Mesenchymal stem cell (in vitro differentiated cells and primary cell): ENCODE data around the gene COL16A1.

Source experiments
- DNase-seq: peaks from one replicate; pipeline ENCODE4 v3.0.0-alpha.2; 2013
- H2AFZ ChIP-seq: one replicate; pipeline ENCODE4 v1.6.1; 2013; ENCODE audit warnings: low read depth, mild to moderate bottlenecking, control low read depth, inconsistent platforms, low read length, moderate library complexity
- H2AK5ac ChIP-seq: 2 replicates; pipeline ENCODE4 v1.6.1; 2013; ENCODE audit warnings: low read length, moderate library complexity, mild to moderate bottlenecking, inconsistent platforms; ENCODE audit not compliant: severe bottlenecking
- H2BK120ac ChIP-seq: one replicate; pipeline ENCODE4 v1.6.1; 2013; ENCODE audit warnings: low read depth, mild to moderate bottlenecking, inconsistent platforms, low read length, moderate library complexity
- H2BK12ac ChIP-seq, 2 experiments: one replicate each; pipeline ENCODE4 v1.6.1; 2013; ENCODE audit warnings: inconsistent platforms in 2 of 2, low read length in 2 of 2, mild to moderate bottlenecking in 2 of 2, moderate library complexity in 2 of 2, control low read depth in 1 of 2
- H2BK15ac ChIP-seq: one replicate; pipeline ENCODE4 v1.6.1; 2013; ENCODE audit warnings: mild to moderate bottlenecking, low read depth, inconsistent platforms; ENCODE audit not compliant: poor library complexity, severe bottlenecking
- H2BK5ac ChIP-seq: 2 replicates; pipeline ENCODE4 v1.6.1; 2013; ENCODE audit warnings: low read depth, mild to moderate bottlenecking, low read length, control low read depth, inconsistent platforms; ENCODE audit not compliant: poor library complexity, severe bottlenecking
- H3K14ac ChIP-seq, 2 experiments: one replicate each; pipeline ENCODE4 v1.6.1; 2013; ENCODE audit warnings: inconsistent platforms in 2 of 2, low read length in 2 of 2, control low read depth in 1 of 2, mild to moderate bottlenecking in 1 of 2, moderate library complexity in 1 of 2
- H3K18ac ChIP-seq, 2 experiments: one replicate each; pipeline ENCODE4 v1.6.1; 2013; ENCODE audit warnings: inconsistent platforms in 2 of 2, low read length in 2 of 2, control low read depth in 1 of 2, low read depth in 1 of 2, mild to moderate bottlenecking in 1 of 2
- H3K23ac ChIP-seq, 2 experiments: one replicate each; pipeline ENCODE4 v1.6.1; 2013; ENCODE audit warnings: inconsistent platforms in 2 of 2, low read length in 2 of 2, mild to moderate bottlenecking in 2 of 2, moderate library complexity in 2 of 2, control low read depth in 1 of 2
- H3K27ac ChIP-seq: 2 replicates; pipeline ENCODE4 v1.5.1; 2013; ENCODE audit warnings: mild to moderate bottlenecking, moderate library complexity, low read length, control low read depth, inconsistent platforms; ENCODE audit not compliant: poor library complexity, severe bottlenecking
- H3K27me3 ChIP-seq, 2 experiments: 2 replicates each; pipeline versions ENCODE4 v1.6.1 to v1.7.0; 2013; ENCODE audit warnings: low read length in 2 of 2, mild to moderate bottlenecking in 2 of 2, moderate library complexity in 2 of 2, control low read depth in 1 of 2, inconsistent platforms in 1 of 2; ENCODE audit not compliant: control insufficient read depth in 1 of 2, insufficient read depth in 1 of 2
- H3K36me3 ChIP-seq, 2 experiments: 2 replicates each; pipeline versions ENCODE4 v1.6.1 to v1.7.0; 2013; ENCODE audit warnings: low read length in 2 of 2, control low read depth in 1 of 2, inconsistent platforms in 1 of 2, low read depth in 1 of 2, mild to moderate bottlenecking in 1 of 2; ENCODE audit not compliant: insufficient read depth in 2 of 2, control insufficient read depth in 1 of 2
- H3K4ac ChIP-seq, 2 experiments: one replicate each; pipeline ENCODE4 v1.6.1; 2013; ENCODE audit warnings: inconsistent platforms in 2 of 2, low read length in 2 of 2, mild to moderate bottlenecking in 2 of 2, moderate library complexity in 2 of 2, control low read depth in 1 of 2, low read depth in 1 of 2
- H3K4me1 ChIP-seq: 2 replicates; pipeline ENCODE4 v1.6.1; 2013; ENCODE audit warnings: low read depth, low read length, control low read depth; ENCODE audit not compliant: control insufficient read depth, insufficient read depth
- H3K4me2 ChIP-seq: 2 replicates; pipeline ENCODE4 v1.6.1; 2013; ENCODE audit warnings: low read length, mild to moderate bottlenecking, inconsistent platforms; ENCODE audit not compliant: poor library complexity, severe bottlenecking
- H3K4me3 ChIP-seq, 2 experiments: 2 replicates each; pipeline versions ENCODE4 v1.5.1 to v1.7.0; 2013; ENCODE audit warnings: low read length in 2 of 2, mild to moderate bottlenecking in 2 of 2, control low read depth in 1 of 2, low read depth in 1 of 2; ENCODE audit not compliant: insufficient read depth in 1 of 2
- H3K79me1 ChIP-seq: replicated peaks from 2 replicates; pipeline ENCODE4 v1.6.1; 2013; ENCODE audit warnings: mild to moderate bottlenecking, control low read depth, low read length, inconsistent platforms; ENCODE audit not compliant: poor library complexity, severe bottlenecking
- H3K9ac ChIP-seq: 2 replicates; pipeline ENCODE4 v1.7.0; 2013; ENCODE audit warnings: mild to moderate bottlenecking, low read length, moderate library complexity
- H3K9me3 ChIP-seq: 2 replicates; pipeline ENCODE4 v1.7.0; 2013; ENCODE audit warnings: mild to moderate bottlenecking, low read length; ENCODE audit not compliant: control insufficient read depth
- H4K8ac ChIP-seq: one replicate; pipeline ENCODE4 v1.6.1; 2013; ENCODE audit warnings: inconsistent platforms, mild to moderate bottlenecking, low read length, moderate library complexity
- H4K91ac ChIP-seq: one replicate; pipeline ENCODE4 v1.6.1; 2013; ENCODE audit warnings: mild to moderate bottlenecking, low read length, inconsistent platforms
- WGBS: methylation state at CpG from one replicate; pipeline ENCODE4 v1.1.7; 2013; ENCODE audit warnings: mixed read lengths; 5-methylcytosine and 5-hydroxymethylcytosine counted together

Gene COL16A1

DNA sequence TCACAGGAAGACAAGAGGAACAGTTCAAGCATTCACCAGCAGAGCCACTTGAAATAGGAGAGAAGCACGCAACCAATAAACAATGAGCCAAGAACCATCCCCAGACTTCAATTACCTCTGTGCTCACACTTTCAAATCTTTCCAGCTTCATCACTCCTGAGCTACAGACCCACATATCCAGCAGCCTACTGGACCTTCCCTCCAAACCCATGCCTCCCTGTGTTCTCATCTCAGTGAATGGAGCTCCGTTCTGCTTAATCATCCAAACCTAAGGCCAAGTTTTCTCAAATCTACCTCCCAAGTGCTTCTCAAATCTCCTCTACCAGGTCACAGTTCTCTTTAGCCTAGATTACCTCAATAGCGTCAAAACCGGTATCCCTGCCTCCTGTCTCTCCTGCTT, 62.9 kb downstream of the COL16A1 start:
- H2BK120ac ChIP-seq: no peak overlapping the region
- H2BK5ac ChIP-seq: no peak overlapping the region
- H2AFZ ChIP-seq: no peak overlapping the region
- H4K91ac ChIP-seq: no peak overlapping the region
- peaks cover 15% of the 10 kb centered on the region for H3K4me1 ChIP-seq
- no peak overlapping the region for H3K18ac ChIP-seq
- peaks cover 5% of the 10 kb centered on the region in 2 experiments for H3K36me3 ChIP-seq
- H2BK15ac ChIP-seq: no peak overlapping the region
- H4K8ac ChIP-seq: no peak overlapping the region
- no peak overlapping the region for H3K27ac ChIP-seq
- WGBS: 87% methylated on average over 4 of the region's 4 CpGs
- no peak overlapping the region for H3K14ac ChIP-seq
- no peak overlapping the region for H3K23ac ChIP-seq
- no peak overlapping the region for H3K4me2 ChIP-seq
- H3K4me3 ChIP-seq: no peak overlapping the region
- H3K9me3 ChIP-seq: no peaks in the 10 kb centered on the region
- H3K9ac ChIP-seq: no peak overlapping the region
- no peaks in the 10 kb centered on the region for H3K27me3 ChIP-seq
- H2BK12ac ChIP-seq: no peak overlapping the region
- no peak for DNase-seq
- no peak overlapping the region for H2AK5ac ChIP-seq
- H3K79me1 ChIP-seq: peaks cover 32% of the 10 kb centered on the region
- no peak overlapping the region for H3K4ac ChIP-seq

DNA sequence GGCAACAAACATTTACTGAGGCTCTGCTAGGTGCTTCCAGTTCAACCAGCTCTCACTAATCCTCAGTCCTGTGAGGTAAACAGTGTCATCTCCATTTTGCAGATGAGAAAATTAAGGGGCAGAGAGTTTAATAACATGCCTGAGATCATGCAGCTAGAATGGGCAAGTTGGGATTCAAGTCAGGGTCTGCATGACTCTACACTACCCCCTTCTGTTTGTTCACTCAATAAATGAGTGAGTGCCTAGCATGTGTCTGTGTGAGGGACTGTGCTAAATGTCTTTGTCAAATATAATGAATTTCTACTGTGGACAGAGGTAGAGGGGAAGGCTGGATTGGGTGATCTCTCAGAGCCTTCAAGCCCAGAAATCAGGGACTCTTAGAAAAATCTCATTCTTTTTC, 63.6 kb downstream of the COL16A1 start:
- Histone ChIP-seq H3K9me3 (no peaks in the 10 kb centered on the region), H2AK5ac (no peak overlapping the region), H4K8ac (no peak overlapping the region), H4K91ac (no peak overlapping the region), H2BK5ac (no peak overlapping the region), H3K27me3 (no peaks in the 10 kb centered on the region), H3K23ac (no peak overlapping the region), H3K79me1 (peaks cover 36% of the 10 kb centered on the region), H2AFZ (no peak overlapping the region), H3K4me2 (no peak overlapping the region), H3K4ac (no peak overlapping the region), H3K9ac (peak overlapping the region; percentile 34), H2BK15ac (no peak overlapping the region), H3K4me1 (peaks cover 12% of the 10 kb centered on the region), H3K14ac (no peak overlapping the region), H2BK12ac (no peak overlapping the region), H3K4me3 (no peak overlapping the region), H3K18ac (no peak overlapping the region), H3K36me3 (peaks cover 5 to 9% of the 10 kb centered on the region in 2 experiments), H3K27ac (no peak overlapping the region), H2BK120ac (no peak overlapping the region)
- DNase-seq: no peak

GRCh38 chr1:31639543-31639942, 64.3 kb downstream of the COL16A1 start:
- H3K4me3 ChIP-seq: no peak overlapping the region
- H3K23ac ChIP-seq: no peak overlapping the region
- H2AFZ ChIP-seq: no peak overlapping the region
- peak; percentile 93 for DNase-seq
- no peak overlapping the region for H3K18ac ChIP-seq
- H2BK120ac ChIP-seq: no peak overlapping the region
- H3K27me3 ChIP-seq: no peaks in the 10 kb centered on the region
- H2BK15ac ChIP-seq: no peak overlapping the region
- no peak overlapping the region for H2AK5ac ChIP-seq
- WGBS: 36% methylated on average over 5 of the region's 5 CpGs
- no peak overlapping the region for H3K14ac ChIP-seq
- peaks cover 10 to 12% of the 10 kb centered on the region in 2 experiments for H3K36me3 ChIP-seq
- H2BK5ac ChIP-seq: no peak overlapping the region
- no peak overlapping the region for H3K4ac ChIP-seq
- H3K4me1 ChIP-seq: peaks cover 12% of the 10 kb centered on the region
- no peak overlapping the region for H4K91ac ChIP-seq
- no peak overlapping the region for H3K4me2 ChIP-seq
- peak overlapping the region in 1 of 2 experiments; percentile 49 for H2BK12ac ChIP-seq
- H3K9ac ChIP-seq: peak overlapping the region; percentile 34
- no peak overlapping the region for H3K27ac ChIP-seq
- no peak overlapping the region for H4K8ac ChIP-seq
- peaks cover 42% of the 10 kb centered on the region for H3K79me1 ChIP-seq
- H3K9me3 ChIP-seq: no peaks in the 10 kb centered on the region

DNA sequence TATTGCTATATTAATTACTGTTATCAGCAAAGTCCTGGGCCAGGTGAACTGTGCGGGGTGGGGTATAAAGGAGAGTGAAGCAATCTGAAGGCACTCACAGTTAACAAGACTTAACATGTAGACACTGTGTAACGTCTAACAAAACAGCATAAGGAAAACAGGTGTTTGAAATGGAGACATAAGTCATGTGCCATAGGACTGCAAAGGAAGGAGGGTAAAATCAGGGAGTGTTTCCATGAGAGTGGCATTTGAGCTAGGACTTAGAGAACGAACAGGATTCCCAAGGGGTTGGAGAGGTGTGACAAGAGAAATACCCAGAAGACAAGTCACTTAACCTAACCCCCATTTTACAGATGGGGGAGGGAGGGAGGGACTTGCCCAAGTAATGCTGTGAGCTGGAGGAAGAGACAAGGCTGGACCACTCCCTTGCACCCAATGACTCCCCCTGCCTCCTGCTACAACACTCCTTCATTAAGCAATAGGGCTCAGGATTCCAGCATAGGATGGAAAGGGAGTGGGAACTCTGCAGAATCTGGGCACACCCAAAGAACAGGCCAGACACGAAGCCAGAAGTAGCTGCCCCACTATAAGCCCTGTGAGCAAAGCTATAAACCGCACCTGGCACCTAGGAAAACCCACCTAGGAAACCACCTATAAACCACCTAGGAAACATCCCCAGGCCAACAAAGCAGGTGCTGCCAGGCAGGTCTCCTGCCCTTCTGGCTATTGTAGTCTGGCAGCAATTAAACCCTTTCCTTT, 65.7 kb downstream of the COL16A1 start:
- Histone ChIP-seq H3K27me3 (no peaks in the 10 kb centered on the region), H2BK5ac (no peak overlapping the region), H2BK120ac (no peak overlapping the region), H3K79me1 (peaks cover 42% of the 10 kb centered on the region), H3K14ac (no peak overlapping the region), H2AK5ac (no peak overlapping the region), H3K23ac (no peak overlapping the region), H3K9ac (no peak overlapping the region), H2BK12ac (no peak overlapping the region), H4K8ac (no peak overlapping the region), H2AFZ (no peak overlapping the region), H3K4me2 (no peak overlapping the region), H3K9me3 (no peaks in the 10 kb centered on the region), H3K27ac (no peak overlapping the region), H2BK15ac (peak overlapping the region; percentile 12), H4K91ac (no peak overlapping the region), H3K4ac (no peak overlapping the region), H3K36me3 (peaks cover 13 to 20% of the 10 kb centered on the region in 2 experiments), H3K4me3 (no peak overlapping the region), H3K18ac (no peak overlapping the region), H3K4me1 (peaks cover 9% of the 10 kb centered on the region)
- DNase-seq: no peak
- 86% methylated on average over 4 of the region's 5 CpGs for WGBS
